WTC11 (cell line): Measurements from ENCODE around the gene MTMR10.

Source experiments
- CREB1 ChIP-seq: sonication (generic); formaldehyde crosslinking; IDR thresholded peaks from 2 replicates; pipeline ENCODE4 v1.8.0; 2023; ENCODE audit warnings: mild to moderate bottlenecking, missing genetic modification reagents
- CTCF ChIP-seq: fragments of 200-600 bp; IDR thresholded peaks from 2 replicates; pipeline ENCODE4 v1.8.0; 2022; ENCODE audit warnings: antibody characterized with exemption
- EMX1 ChIP-seq: fragments of 250-450 bp; sonication (Bioruptor Pico); IDR thresholded peaks from 2 replicates; pipeline ENCODE4 v1.8.0; 2021; ENCODE audit warnings: mild to moderate bottlenecking
- ERG ChIP-seq: fragments of 250-450 bp; sonication (Bioruptor Pico); IDR thresholded peaks from 2 replicates; pipeline ENCODE4 v1.8.0; 2021; ENCODE audit warnings: mild to moderate bottlenecking
- FOXP1 ChIP-seq: sonication (generic); formaldehyde crosslinking; IDR thresholded peaks from 2 replicates; pipeline ENCODE4 v1.8.0; 2022; ENCODE audit warnings: missing genetic modification reagents, mild to moderate bottlenecking, moderate library complexity, borderline replicate concordance
- GRHL2 ChIP-seq: fragments of 250-450 bp; sonication (Bioruptor Pico); IDR thresholded peaks from 2 replicates; pipeline ENCODE4 v1.8.0; 2022; ENCODE audit warnings: mild to moderate bottlenecking, moderate library complexity; ENCODE audit not compliant: insufficient replicate concordance, severe bottlenecking
- ZBTB43 ChIP-seq: sonication (generic); formaldehyde crosslinking; IDR thresholded peaks from 2 replicates; pipeline ENCODE4 v1.8.1; 2023; ENCODE audit warnings: mild to moderate bottlenecking, missing genetic modification reagents
- ZNF121 ChIP-seq: sonication (generic); formaldehyde crosslinking; IDR thresholded peaks from 2 replicates; pipeline ENCODE4 v1.8.0; 2023; ENCODE audit warnings: missing genetic modification reagents
- ZNF138 ChIP-seq: sonication (generic); formaldehyde crosslinking; conservative IDR thresholded peaks from 2 replicates; pipeline ENCODE4 v1.8.1; 2022; ENCODE audit warnings: mild to moderate bottlenecking, moderate library complexity, missing genetic modification reagents
- ZNF263 ChIP-seq: sonication (generic); formaldehyde crosslinking; IDR thresholded peaks from 2 replicates; pipeline ENCODE4 v1.8.1; 2022; ENCODE audit warnings: low read depth, mild to moderate bottlenecking, moderate library complexity, missing genetic modification reagents
- ZSCAN18 ChIP-seq: fragments of 250-450 bp; sonication (Bioruptor Pico); IDR thresholded peaks from 2 replicates; pipeline ENCODE4 v2.1.2; 2022; ENCODE audit warnings: mild to moderate bottlenecking, moderate library complexity
- TF ChIP-seq, protein P1 (sequence below): sonication (generic); formaldehyde crosslinking; conservative IDR thresholded peaks from 2 replicates; pipeline ENCODE4 v1.8.1; 2022; ENCODE audit warnings: mild to moderate bottlenecking, missing genetic modification reagents
- TF ChIP-seq, protein P2 (sequence below): sonication (generic); formaldehyde crosslinking; IDR thresholded peaks from 2 replicates; pipeline ENCODE4 v1.8.0; 2022; ENCODE audit warnings: mild to moderate bottlenecking, missing genetic modification reagents

GRCh38 chr15:31020542-31020941 lies 29.1 kb upstream of the MTMR10 start:
- TF ChIP-seq EMX1 (CRISPR knock-in tag) (no peak), CTCF (no peak), ZNF121 (no peak), ZBTB43 (CRISPR knock-in tag) (no peak), GRHL2 (no peak), ZNF138 (CRISPR knock-in tag) (no peak), ZNF263 (CRISPR knock-in tag) (no peak), FOXP1 (CRISPR knock-in tag) (no peak), CREB1 (CRISPR knock-in tag) (no peak), ERG (CRISPR knock-in tag) (no peak), ZSCAN18 (CRISPR knock-in tag) (no peak)
- TF ChIP-seq, protein P1, sequence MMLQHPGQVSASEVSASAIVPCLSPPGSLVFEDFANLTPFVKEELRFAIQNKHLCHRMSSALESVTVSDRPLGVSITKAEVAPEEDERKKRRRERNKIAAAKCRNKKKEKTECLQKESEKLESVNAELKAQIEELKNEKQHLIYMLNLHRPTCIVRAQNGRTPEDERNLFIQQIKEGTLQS (CRISPR knock-in tag), result no peak
- TF ChIP-seq, protein P2, sequence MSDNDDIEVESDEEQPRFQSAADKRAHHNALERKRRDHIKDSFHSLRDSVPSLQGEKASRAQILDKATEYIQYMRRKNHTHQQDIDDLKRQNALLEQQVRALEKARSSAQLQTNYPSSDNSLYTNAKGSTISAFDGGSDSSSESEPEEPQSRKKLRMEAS (CRISPR knock-in tag), result no peak
